ENCODE data around the gene PLEKHG2.
A peak's percentile ranks its signal among the peaks of the same experiment; 100 is the strongest.

The PLEKHG2 gene

DNA sequence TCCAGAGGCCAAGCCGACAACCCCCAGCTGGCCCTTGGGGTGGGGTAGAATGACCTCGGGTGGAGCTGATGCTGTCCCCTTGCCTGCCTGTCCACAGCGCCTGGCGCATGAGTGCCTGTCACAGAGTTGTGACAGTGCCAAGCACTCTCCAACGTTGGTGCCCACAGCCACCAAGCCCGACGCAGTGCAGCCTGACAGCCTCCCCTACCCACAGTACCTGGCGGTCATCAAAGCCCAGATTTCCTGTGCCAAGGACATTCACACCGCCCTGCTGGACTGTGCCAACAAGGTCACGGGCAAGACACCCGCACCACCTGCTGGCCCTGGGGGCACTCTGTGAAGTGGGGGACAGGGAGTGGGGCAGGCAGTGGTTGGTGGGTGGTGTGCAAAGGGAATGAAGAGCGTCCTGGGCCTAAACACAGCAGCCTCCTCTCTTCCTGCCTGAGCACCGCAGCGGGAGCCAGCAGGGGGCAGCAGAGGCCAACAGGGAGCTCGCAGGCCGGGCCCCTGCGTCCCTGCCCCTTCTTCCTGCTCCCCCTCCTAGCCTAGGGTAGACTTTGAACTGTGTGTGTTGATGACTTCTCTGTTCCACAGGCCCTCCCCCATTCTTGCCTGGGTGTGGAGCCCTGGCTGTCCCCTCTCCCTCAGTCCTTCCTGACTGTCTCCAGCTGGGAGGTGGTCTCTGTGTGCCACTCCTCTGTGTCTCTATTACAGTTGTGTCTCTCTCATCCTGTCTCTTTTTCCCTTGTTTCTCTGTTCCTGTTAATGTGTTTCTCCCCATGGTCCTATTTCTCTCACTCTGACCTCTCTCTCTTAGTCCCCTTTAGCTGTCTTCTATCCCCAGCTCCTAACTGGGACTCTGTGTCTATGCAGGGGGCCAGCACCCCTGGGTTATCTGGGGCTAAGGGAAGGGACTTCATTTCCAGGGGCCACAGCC is 14.8 kb upstream of the PLEKHG2 start:
- in situ Hi-C loops (cut with MboI; ENCODE audit: low sequenced_read_pairs, unreplicated experiment): no loop called here
- DNase-seq (ENCODE audit: low spot score): peak; percentile 93

GRCh38 chr19:39398297-39398864 is 14.1 kb upstream of the PLEKHG2 start:
- TF ChIP-seq, protein P1, sequence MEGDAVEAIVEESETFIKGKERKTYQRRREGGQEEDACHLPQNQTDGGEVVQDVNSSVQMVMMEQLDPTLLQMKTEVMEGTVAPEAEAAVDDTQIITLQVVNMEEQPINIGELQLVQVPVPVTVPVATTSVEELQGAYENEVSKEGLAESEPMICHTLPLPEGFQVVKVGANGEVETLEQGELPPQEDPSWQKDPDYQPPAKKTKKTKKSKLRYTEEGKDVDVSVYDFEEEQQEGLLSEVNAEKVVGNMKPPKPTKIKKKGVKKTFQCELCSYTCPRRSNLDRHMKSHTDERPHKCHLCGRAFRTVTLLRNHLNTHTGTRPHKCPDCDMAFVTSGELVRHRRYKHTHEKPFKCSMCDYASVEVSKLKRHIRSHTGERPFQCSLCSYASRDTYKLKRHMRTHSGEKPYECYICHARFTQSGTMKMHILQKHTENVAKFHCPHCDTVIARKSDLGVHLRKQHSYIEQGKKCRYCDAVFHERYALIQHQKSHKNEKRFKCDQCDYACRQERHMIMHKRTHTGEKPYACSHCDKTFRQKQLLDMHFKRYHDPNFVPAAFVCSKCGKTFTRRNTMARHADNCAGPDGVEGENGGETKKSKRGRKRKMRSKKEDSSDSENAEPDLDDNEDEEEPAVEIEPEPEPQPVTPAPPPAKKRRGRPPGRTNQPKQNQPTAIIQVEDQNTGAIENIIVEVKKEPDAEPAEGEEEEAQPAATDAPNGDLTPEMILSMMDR (IDR thresholded peaks at IDR 0.05; ENCODE audit: borderline replicate concordance, control extremely low read depth, extremely low read depth, insufficient read depth, missing control alignments): no peak
- DNase-seq (ENCODE audit: low spot score): peak; percentile 61
- in situ Hi-C loops (cut with MboI; ENCODE audit: low sequenced_read_pairs, unreplicated experiment): no loop called here

More for the DNA sequence above, 14.8 kb upstream of the PLEKHG2 start:
- TF ChIP-seq, protein P1 (IDR thresholded peaks at IDR 0.05; ENCODE audit: borderline replicate concordance, control extremely low read depth, extremely low read depth, insufficient read depth, missing control alignments): peak; percentile 99

GRCh38 chr19:39399668-39400050 is 12.8 kb upstream of the PLEKHG2 start:
- TF ChIP-seq, protein P1 (IDR thresholded peaks at IDR 0.05; ENCODE audit: borderline replicate concordance, control extremely low read depth, extremely low read depth, insufficient read depth, missing control alignments): no peak
- no peak for DNase-seq (ENCODE audit: low spot score)
- in situ Hi-C loops (cut with MboI; ENCODE audit: low sequenced_read_pairs, unreplicated experiment): no loop called here

- TF ChIP-seq, protein P1 (IDR thresholded peaks at IDR 0.05; ENCODE audit: borderline replicate concordance, control extremely low read depth, extremely low read depth, insufficient read depth, missing control alignments): no peak
- in situ Hi-C loops (cut with MboI; ENCODE audit: low sequenced_read_pairs, unreplicated experiment): no loop called here
- no peak for DNase-seq (ENCODE audit: low spot score)
Measured at GRCh38 chr19:39400061-39400460, 12.4 kb upstream of the PLEKHG2 start.

GRCh38 chr19:39401070-39401548 is 11.4 kb upstream of the PLEKHG2 start:
- TF ChIP-seq, protein P1 (IDR thresholded peaks at IDR 0.05; ENCODE audit: borderline replicate concordance, control extremely low read depth, extremely low read depth, insufficient read depth, missing control alignments): no peak
- no peak for DNase-seq (ENCODE audit: low spot score)
- in situ Hi-C loops (cut with MboI; ENCODE audit: low sequenced_read_pairs, unreplicated experiment): no loop called here

DNA sequence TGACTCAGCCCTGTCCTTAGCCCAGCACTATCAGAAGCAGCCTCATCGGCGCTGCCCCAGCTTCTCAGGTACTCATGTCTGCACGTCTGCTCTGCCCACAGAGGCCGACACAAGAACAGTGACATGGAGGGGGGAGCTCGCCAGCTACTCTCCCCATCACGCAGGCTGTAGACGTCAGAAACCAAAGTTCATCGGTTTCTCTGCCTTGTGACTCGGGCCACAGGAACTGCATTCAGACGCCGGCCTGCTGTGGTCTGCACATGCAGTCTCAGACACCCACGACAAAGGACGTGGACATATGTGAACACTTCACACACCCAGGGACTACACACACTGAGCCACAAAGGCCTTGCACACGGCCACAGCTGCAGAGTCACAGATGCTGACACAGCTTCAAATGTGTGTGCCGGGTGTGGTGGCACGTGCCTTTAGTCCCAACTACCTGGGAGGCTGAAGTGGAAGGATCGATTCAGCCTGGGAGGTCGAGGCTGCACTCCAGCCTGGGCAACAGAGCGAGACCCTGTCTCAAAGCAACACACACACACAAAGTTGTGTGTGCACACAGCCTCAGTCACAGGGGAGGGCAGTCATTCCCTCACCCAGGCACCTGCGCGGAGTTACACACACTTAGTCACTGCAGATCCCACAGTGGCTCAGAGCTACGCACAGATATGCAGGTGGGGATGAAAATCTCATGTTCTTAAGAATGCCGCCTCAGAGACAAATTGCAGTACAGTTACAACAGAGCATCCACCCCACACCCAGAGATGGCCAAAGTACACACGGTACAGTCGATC is 10.7 kb upstream of the PLEKHG2 start:
- TF ChIP-seq, protein P1 (IDR thresholded peaks at IDR 0.05; ENCODE audit: borderline replicate concordance, control extremely low read depth, extremely low read depth, insufficient read depth, missing control alignments): no peak
- in situ Hi-C loops (cut with MboI; ENCODE audit: low sequenced_read_pairs, unreplicated experiment): no loop called here
- DNase-seq (ENCODE audit: low spot score): peak; percentile 75
